22Rv1 (cell line): ENCODE data around the gene TTC12.

Experiments used
- ZFX ChIP-seq: fragments of 450-650 bp; IDR thresholded peaks from 2 replicates; pipeline ENCODE4 v1.6.1; 2017; ENCODE audit warnings: antibody characterized with exemption, borderline replicate concordance
- TF ChIP-seq, protein P1 (sequence below): fragments of 450-650 bp; IDR thresholded peaks from 2 replicates; pipeline ENCODE4 v1.5.1; 2017; ENCODE audit warnings: mild to moderate bottlenecking

DNA sequence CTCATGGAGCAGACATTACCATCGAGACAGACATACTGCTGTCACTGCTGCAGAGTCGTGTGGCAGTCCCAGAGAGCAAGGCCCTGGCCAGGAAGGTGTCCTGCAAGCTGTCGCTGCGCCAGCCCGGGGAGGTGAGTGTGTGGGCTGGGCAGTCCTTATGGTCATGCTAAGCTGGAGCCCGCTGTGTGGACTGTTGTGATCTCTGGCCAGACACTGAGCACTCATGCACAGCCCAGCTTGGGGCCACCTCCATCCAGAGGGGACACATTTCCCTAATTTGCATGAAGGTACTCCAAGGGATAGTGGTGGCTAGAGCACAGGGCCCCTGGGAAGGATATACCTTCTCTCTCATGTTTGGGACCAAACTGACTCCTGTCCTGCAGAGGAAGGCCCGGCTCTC, 82.8 kb downstream of the TTC12 start:
- TF ChIP-seq, protein P1, sequence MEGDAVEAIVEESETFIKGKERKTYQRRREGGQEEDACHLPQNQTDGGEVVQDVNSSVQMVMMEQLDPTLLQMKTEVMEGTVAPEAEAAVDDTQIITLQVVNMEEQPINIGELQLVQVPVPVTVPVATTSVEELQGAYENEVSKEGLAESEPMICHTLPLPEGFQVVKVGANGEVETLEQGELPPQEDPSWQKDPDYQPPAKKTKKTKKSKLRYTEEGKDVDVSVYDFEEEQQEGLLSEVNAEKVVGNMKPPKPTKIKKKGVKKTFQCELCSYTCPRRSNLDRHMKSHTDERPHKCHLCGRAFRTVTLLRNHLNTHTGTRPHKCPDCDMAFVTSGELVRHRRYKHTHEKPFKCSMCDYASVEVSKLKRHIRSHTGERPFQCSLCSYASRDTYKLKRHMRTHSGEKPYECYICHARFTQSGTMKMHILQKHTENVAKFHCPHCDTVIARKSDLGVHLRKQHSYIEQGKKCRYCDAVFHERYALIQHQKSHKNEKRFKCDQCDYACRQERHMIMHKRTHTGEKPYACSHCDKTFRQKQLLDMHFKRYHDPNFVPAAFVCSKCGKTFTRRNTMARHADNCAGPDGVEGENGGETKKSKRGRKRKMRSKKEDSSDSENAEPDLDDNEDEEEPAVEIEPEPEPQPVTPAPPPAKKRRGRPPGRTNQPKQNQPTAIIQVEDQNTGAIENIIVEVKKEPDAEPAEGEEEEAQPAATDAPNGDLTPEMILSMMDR: no peak
- no peak for TF ChIP-seq ZFX
